ENCODE results near the gene ALG1.

ALG1 gene

GRCh38 chr16:5036228-5037156, 35.2 kb upstream of the ALG1 start:
- TF ChIP-seq CTCF (IDR thresholded peaks at IDR 0.05), result no peak

GRCh38 chr16:5040451-5040850, 31.2 kb upstream of the ALG1 start:
- no peak for TF ChIP-seq CTCF (IDR thresholded peaks at IDR 0.05)

- TF ChIP-seq CTCF (IDR thresholded peaks at IDR 0.05), result no peak
These were observed 30.0 kb upstream of the ALG1 start for GRCh38 chr16:5041600-5042133.

- TF ChIP-seq CTCF (IDR thresholded peaks at IDR 0.05), result no peak
These were observed 29.0 kb upstream of the ALG1 start for GRCh38 chr16:5042574-5043171.

- no peak for TF ChIP-seq CTCF (IDR thresholded peaks at IDR 0.05)
These were observed 27.6 kb upstream of the ALG1 start for GRCh38 chr16:5044011-5044540.

GRCh38 chr16:5045499-5046115, 26.0 kb upstream of the ALG1 start:
- no peak for TF ChIP-seq CTCF (IDR thresholded peaks at IDR 0.05)

- no peak for TF ChIP-seq CTCF (IDR thresholded peaks at IDR 0.05)
These were observed 24.7 kb upstream of the ALG1 start for GRCh38 chr16:5046914-5047313.
